Measurements from ENCODE around the gene NXPH4.
A peak's percentile ranks its signal among the peaks of the same experiment; 100 is the strongest.

The NXPH4 gene

DNA sequence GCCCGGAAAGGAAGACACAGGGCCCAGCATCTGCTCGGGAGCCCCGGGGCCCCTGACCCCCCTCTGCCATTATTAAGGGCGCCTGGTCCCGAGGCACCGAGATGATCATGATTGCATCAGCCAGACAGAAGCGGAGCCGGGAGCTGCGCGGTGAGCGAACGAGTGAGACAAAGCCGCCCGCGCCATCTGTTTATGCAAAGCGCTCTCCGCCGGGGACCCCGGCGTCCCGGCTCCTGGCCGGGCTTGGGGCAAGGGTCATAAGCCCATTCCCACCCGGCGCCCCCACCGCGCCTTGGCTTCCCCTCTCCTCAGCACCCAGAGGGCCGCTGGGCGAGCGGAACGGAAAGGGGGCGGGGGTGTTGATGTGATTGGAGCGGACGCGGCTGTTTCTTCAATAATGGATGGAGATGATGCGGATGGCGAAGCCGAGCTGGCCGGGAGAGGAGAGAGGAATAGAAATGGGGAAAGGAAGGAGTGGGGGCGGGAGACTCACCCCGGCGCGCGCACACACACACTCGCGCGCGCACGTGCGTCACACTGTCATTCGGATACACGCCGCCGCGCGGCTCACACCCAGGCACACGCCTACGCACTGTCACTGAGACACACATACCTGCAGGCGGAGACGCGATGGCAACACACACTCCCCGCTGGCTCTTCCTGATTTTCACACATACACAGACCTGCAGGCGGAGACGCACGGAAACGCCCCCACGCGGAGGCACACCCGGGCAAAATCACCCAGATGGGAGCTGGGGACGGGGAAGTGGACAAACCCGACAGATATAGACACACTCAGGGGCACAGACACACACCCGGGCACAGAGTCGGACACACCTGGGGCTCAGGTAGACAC, 23.7 kb downstream of the NXPH4 start:
- TF ChIP-seq, protein P1, sequence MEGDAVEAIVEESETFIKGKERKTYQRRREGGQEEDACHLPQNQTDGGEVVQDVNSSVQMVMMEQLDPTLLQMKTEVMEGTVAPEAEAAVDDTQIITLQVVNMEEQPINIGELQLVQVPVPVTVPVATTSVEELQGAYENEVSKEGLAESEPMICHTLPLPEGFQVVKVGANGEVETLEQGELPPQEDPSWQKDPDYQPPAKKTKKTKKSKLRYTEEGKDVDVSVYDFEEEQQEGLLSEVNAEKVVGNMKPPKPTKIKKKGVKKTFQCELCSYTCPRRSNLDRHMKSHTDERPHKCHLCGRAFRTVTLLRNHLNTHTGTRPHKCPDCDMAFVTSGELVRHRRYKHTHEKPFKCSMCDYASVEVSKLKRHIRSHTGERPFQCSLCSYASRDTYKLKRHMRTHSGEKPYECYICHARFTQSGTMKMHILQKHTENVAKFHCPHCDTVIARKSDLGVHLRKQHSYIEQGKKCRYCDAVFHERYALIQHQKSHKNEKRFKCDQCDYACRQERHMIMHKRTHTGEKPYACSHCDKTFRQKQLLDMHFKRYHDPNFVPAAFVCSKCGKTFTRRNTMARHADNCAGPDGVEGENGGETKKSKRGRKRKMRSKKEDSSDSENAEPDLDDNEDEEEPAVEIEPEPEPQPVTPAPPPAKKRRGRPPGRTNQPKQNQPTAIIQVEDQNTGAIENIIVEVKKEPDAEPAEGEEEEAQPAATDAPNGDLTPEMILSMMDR (IDR thresholded peaks at IDR 0.05; ENCODE audit: low read depth, low read length): peak; percentile 22; the same call in 1 of the 2 replicates
- peak; percentile 69 for DNase-seq

DNA sequence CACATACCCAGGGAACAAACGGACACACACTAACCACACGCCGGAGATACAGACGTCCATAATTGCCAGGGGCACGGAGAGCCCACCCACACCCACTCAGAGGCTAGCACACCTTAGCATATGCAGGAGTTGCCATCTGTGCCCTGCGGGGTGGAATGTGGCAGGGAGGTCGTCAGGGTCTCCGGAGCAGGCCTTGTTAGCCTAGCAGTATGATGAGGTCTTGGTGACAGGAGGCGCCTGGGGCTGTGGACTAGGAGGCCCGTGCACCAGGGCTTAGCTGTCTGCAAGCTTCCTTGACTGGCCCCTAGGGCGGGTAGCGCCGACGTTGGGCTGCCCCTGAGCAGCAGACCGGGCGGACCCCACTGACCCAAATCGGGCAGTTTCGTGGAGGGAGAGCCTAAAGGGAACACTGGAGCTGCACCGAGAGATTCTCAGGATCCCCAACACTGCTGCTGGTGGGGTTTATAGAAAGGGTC, 24.4 kb downstream of the NXPH4 start:
- no peaks in the 10 kb centered on the region for H3K9me3 ChIP-seq (ENCODE audit: severe bottlenecking)
- H3K27ac ChIP-seq: 0 out of 2 replicates have a peak overlapping the region, but pooled peaks have one; percentile 83
- peak; percentile 70 for DNase-seq
- TF ChIP-seq, protein P1 (IDR thresholded peaks at IDR 0.05; ENCODE audit: low read depth, low read length): no peak
- H3K27me3 ChIP-seq (ENCODE audit: insufficient read depth, low read depth, severe bottlenecking): peaks cover 14% of the 10 kb centered on the region
- H3K4me3 ChIP-seq (ENCODE audit: low read depth, low read length): peak overlapping the region; percentile 65
- 0 out of 2 replicates have a peak, but pooled peaks cover 1% of the 10 kb centered on the region for H3K36me3 ChIP-seq

More for the DNA sequence above, 23.7 kb downstream of the NXPH4 start:
- H3K4me3 ChIP-seq (ENCODE audit: low read depth, low read length): peak overlapping the region; percentile 65
- peaks cover 3% of the 10 kb centered on the region; the same call in 1 of the 2 replicates for H3K36me3 ChIP-seq
- H3K27me3 ChIP-seq (ENCODE audit: insufficient read depth, low read depth, severe bottlenecking): peaks cover 14% of the 10 kb centered on the region
- no peaks in the 10 kb centered on the region for H3K9me3 ChIP-seq (ENCODE audit: severe bottlenecking)
- peak overlapping the region; percentile 83 for H3K27ac ChIP-seq

DNA sequence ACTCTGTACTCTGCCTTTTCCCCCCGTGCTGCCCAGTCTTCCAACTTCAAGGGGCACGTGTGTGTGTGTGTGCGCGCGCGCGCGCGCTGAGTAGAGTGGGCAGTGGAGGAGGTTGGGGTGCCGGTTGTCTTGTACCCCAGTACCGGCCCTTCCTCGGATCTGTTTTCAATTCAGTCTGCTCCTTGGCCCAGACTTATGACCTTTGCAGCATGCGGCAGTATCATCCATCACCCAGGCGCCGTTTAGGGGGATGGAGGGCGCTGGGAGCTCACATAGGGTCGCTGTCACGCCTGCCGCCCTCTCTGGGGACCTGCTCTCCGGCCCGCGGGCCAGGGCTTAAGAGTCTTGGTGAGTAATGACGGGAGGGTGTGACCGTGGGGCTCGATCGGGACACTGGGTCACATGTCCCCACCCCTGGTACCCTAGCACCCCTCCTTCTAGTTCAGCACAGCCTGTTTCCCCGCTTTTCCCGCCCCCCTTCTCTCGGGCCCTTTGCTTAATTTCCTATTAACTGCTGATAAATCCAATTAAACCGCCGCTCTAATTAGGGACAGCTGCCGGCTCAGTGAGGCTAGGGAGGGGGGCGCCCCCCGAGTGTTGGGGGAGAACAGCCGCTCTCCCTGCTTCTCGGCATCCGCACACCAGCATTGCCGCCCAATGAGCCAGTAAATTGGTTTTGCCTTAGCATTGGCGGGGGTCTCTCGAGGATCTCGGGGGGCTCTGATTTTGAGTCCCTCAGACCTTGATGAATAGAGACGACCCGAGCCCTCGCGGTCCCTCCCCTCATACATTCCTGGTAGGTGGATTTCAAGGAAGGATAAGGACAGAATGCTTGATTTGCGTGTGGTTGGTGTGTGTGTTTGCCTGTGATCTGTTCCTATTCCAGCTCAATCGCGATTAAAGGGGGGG, 25.1 kb downstream of the NXPH4 start:
- H3K9me3 ChIP-seq (ENCODE audit: severe bottlenecking): no peaks in the 10 kb centered on the region
- H3K36me3 ChIP-seq: no peaks in the 10 kb centered on the region
- peak overlapping the region; percentile 65 for H3K4me3 ChIP-seq (ENCODE audit: low read depth, low read length)
- TF ChIP-seq, protein P1 (IDR thresholded peaks at IDR 0.05; ENCODE audit: low read depth, low read length): no peak
- H3K27me3 ChIP-seq (ENCODE audit: insufficient read depth, low read depth, severe bottlenecking): peaks cover 14% of the 10 kb centered on the region
- no peak for DNase-seq
- H3K27ac ChIP-seq: no peak overlapping the region

DNA sequence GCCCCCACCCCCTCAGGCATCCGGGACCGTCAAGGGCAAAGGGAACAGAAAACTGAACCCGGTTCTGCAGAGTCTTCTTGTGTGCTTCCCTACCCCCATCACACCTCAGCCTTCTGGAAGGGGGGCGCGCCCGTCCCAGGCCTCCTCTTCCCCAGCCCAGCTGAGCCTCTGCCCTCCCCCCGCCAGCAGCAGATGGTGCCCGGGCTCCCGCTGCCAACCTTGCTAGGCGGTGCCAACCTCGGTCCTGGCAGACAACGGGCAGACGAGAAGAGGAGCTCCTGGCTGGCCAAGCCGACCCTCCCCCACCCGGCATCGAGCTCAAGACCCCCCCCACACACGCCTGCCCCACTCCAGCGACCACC, 25.7 kb downstream of the NXPH4 start:
- H3K9me3 ChIP-seq (ENCODE audit: severe bottlenecking): no peaks in the 10 kb centered on the region
- TF ChIP-seq, protein P1 (IDR thresholded peaks at IDR 0.05; ENCODE audit: low read depth, low read length): no peak
- H3K27ac ChIP-seq: no peak overlapping the region
- DNase-seq: no peak
- H3K36me3 ChIP-seq: no peaks in the 10 kb centered on the region
- peak overlapping the region; percentile 65; the same call in 1 of the 2 replicates for H3K4me3 ChIP-seq (ENCODE audit: low read depth, low read length)
- H3K27me3 ChIP-seq (ENCODE audit: insufficient read depth, low read depth, severe bottlenecking): peaks cover 14% of the 10 kb centered on the region

DNA sequence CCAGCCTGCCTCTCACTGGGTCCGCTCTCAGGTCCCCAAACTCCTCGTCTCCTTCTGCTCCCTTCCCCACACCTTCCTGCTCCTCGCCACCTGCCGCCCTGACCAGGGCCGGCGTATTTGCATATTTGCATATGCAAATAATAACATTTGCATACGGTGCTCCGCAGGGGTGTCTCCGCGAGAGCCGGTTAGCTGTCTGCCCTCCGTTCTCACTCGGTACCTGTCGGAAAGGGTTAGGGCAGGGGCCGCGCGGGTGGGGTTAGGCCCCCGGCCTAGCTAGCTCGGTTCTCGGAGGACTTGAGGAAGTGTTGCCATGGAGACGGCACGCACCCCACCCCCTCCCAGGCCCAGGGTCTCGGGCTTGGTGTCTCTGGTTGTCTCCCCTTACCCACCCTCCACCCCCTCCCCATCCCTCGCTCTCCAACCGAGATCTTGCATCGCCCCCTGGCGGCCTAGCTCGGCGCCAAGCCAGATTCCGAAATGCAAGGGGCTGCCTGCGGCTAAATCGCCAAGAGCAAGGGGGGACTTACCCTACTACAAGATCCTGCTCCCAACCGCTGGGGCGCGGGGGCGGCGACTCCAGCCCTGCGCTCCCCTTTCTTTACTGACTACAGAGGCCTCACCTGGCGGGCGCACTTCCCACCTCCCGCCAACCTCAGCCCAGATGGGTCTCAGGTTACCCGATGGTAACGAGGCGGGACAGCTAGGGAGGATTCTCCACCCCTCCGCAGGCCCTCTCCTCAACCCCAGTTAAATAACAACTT, 26.3 kb downstream of the NXPH4 start:
- peaks cover 14% of the 10 kb centered on the region for H3K27me3 ChIP-seq (ENCODE audit: insufficient read depth, low read depth, severe bottlenecking)
- no peaks in the 10 kb centered on the region for H3K36me3 ChIP-seq
- H3K27ac ChIP-seq: no peak overlapping the region
- no peaks in the 10 kb centered on the region for H3K9me3 ChIP-seq (ENCODE audit: severe bottlenecking)
- peak overlapping the region; percentile 45 for H3K4me3 ChIP-seq (ENCODE audit: low read depth, low read length)
- DNase-seq: peak; percentile 91
- TF ChIP-seq, protein P1 (IDR thresholded peaks at IDR 0.05; ENCODE audit: low read depth, low read length): peak; percentile 79

Measured in WERI-Rb-1 (cell line).